PC-3 (cell line): ENCODE measurements around the gene D2HGDH. TPM values are rescaled to one million over a fixed set of nuclear protein-coding genes. Genes with fewer than 3 reads are reported as not detected.

ENCODE experiments used
- ATAC-seq: fragments of 200-7000 bp; cut with Tn5 transposase; 2 replicates; pipeline ENCODE4 v1.9.1; 2020; ENCODE audit warnings: mild to moderate bottlenecking, moderate library complexity
- BruUV-seq: library from RNA; stranded (reverse); fragments of 400-500 nt; replicated peaks from 2 replicates; lab custom pipeline; 2021; lab: Mats Ljungman, UMichigan
- CTCF ChIA-PET: fragments of 300-600 bp; sonication (Branson Sonifier 250); formaldehyde crosslinking; loops from one replicate; lab custom pipeline; 2022; ENCODE audit warnings: antibody characterized with exemption; lab: Charles Lee
- POLR2A ChIA-PET: fragments of 300-600 bp; sonication (Branson Sonifier 250); formaldehyde crosslinking; loops from one replicate; lab custom pipeline; 2022; ENCODE audit warnings: antibody characterized with exemption; ENCODE audit not compliant: unreplicated experiment; lab: Charles Lee
- DNase-seq: peaks from one replicate; pipeline ENCODE4 v3.0.0-alpha.2; 2015
- H2AFZ ChIP-seq: fragments of 300-600 bp; sonication (generic); 2 replicates; pipeline ENCODE4 v1.6.0; 2016; ENCODE audit warnings: antibody characterized with exemption, low read length
- H3F3A ChIP-seq: fragments of 300-600 bp; sonication (generic); one replicate; pipeline ENCODE4 v1.6.0; 2017; ENCODE audit warnings: antibody characterized with exemption, low read length, control low read depth, mild to moderate bottlenecking; ENCODE audit not compliant: unreplicated experiment
- H3K27ac ChIP-seq: fragments of 300-600 bp; sonication (generic); 2 replicates; pipeline ENCODE4 v1.5.1; 2016; ENCODE audit warnings: mild to moderate bottlenecking, low read length
- H3K27me3 ChIP-seq: fragments of 300-600 bp; sonication (generic); 2 replicates; pipeline ENCODE4 v1.6.1; 2016; ENCODE audit warnings: low read length, mixed read lengths
- H3K36me3 ChIP-seq: fragments of 300-600 bp; sonication (generic); 2 replicates; pipeline ENCODE4 v1.6.1; 2016; ENCODE audit warnings: low read depth, mixed run types, low read length, mixed read lengths
- H3K4me1 ChIP-seq: fragments of 300-600 bp; sonication (generic); 2 replicates; pipeline ENCODE4 v1.5.1; 2016; ENCODE audit warnings: low read length; ENCODE audit not compliant: insufficient read depth
- H3K4me2 ChIP-seq: fragments of 300-600 bp; sonication (generic); 2 replicates; pipeline ENCODE4 v1.6.0; 2016; ENCODE audit warnings: low read length
- H3K4me3 ChIP-seq: fragments of 300-600 bp; sonication (generic); 2 replicates; pipeline ENCODE4 v1.5.1; 2016; ENCODE audit warnings: mild to moderate bottlenecking, low read length, mixed read lengths
- H3K79me2 ChIP-seq: fragments of 300-600 bp; sonication (generic); 2 replicates; pipeline ENCODE4 v1.6.1; 2017; ENCODE audit warnings: low read length, mixed read lengths
- H3K9ac ChIP-seq: fragments of 300-600 bp; sonication (generic); 2 replicates; pipeline ENCODE4 v1.6.0; 2016; ENCODE audit warnings: mild to moderate bottlenecking, low read length
- H3K9me2 ChIP-seq: fragments of 300-600 bp; sonication (generic); replicated peaks from 2 replicates; pipeline ENCODE4 v1.6.1; 2016; ENCODE audit warnings: mixed run types, low read length, mixed read lengths
- H3K9me3 ChIP-seq: fragments of 300-600 bp; sonication (generic); 2 replicates; pipeline ENCODE4 v1.6.1; 2016; ENCODE audit warnings: low read length, mixed read lengths
- H4K20me1 ChIP-seq: fragments of 300-600 bp; sonication (generic); 2 replicates; pipeline ENCODE4 v1.6.1; 2016; ENCODE audit warnings: low read length, mixed read lengths
- EZH2 ChIP-seq: fragments of 300-600 bp; sonication (generic); IDR thresholded peaks from one replicate; pipeline ENCODE4 v1.6.1; 2017; ENCODE audit warnings: antibody characterized with exemption, mild to moderate bottlenecking, low read length; ENCODE audit not compliant: unreplicated experiment
- EZH2phosphoT487 ChIP-seq: fragments of 300-600 bp; sonication (generic); IDR thresholded peaks from 2 replicates; pipeline ENCODE4 v1.6.1; 2018; ENCODE audit warnings: mild to moderate bottlenecking, antibody characterized with exemption, low read length, borderline replicate concordance
- intact Hi-C: fragments of 100-400 bp; cut with micrococcal nuclease; formaldehyde crosslinking; loops from 2 replicates; pipeline ENCODE4 v1.9.0; 2023
- total RNA-seq: library from RNA; depleted of rRNA; stranded (reverse); fragments of >200 nt; gene quantifications from 2 replicates; pipeline ENCODE4 v1.2.3, GENCODE V29; 2014
- TF ChIP-seq, protein P1 (sequence below): fragments of 300-600 bp; sonication (generic); conservative IDR thresholded peaks from 2 replicates; pipeline ENCODE4 v1.5.1; 2017; ENCODE audit warnings: antibody characterized with exemption, low read depth, mild to moderate bottlenecking, low read length

Gene D2HGDH
- total RNA-seq, 1 experiment from 2014 or later: 28.5 TPM

DNA sequence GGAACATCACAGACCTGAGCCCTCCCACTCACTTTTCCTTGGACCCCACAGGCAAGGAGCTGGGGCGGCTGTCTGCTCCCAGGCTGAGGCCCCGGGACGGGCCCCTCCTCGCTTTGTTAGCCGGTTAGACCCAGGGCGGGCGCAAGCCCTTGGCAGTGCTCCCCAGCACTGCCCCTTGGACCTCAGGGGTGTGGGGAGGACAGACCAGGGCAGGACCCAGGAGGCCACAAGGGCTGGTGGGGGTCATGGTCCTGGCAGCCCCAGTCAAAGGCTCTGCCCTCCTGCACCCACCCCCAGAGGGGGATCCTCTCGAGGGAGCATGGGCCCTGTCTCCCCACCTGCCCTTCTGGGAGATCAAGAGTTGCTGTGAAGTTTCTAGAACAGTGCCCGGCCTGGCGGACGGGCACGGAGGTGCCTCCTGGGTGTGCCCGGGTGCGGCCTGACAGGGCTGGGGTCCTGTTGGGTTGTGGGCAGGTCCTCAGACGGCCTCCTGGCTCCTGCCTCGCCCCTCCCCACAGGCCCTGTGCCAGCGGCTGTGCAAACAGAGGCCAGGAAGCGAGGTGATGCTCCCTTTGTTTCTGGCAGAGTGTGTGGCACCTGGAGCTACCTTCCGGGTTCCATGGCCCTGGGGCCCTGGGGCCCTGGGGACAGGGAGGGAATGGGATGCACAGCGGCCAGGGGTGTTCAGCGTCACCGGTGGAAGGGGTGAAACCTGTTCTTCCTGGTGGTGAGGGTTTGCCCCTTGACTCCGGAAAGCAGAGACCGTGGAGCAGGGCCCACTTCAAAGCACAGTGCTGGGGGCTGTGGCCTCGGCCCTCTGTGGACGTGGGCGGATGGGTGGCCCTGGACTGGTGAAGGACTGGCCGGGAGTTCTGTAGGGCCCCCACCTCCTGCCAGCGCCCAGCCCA lies 39.3 kb downstream of the D2HGDH start:
- Histone ChIP-seq H3K4me1 (peaks cover 5% of the 10 kb centered on the region), H2AFZ (no peak overlapping the region), H3K9me3 (no peaks in the 10 kb centered on the region), H3K36me3 (no peaks in the 10 kb centered on the region), H3K9ac (no peak overlapping the region), H3F3A (no peaks in the 10 kb centered on the region), H3K27me3 (no peaks in the 10 kb centered on the region), H4K20me1 (no peaks in the 10 kb centered on the region), H3K79me2 (no peaks in the 10 kb centered on the region), H3K27ac (no peak overlapping the region), H3K9me2 (no peaks in the 10 kb centered on the region), H3K4me2 (no peak overlapping the region), H3K4me3 (no peak overlapping the region)
- POLR2A ChIA-PET: no interaction called here
- TF ChIP-seq EZH2phosphoT487 (no peak), EZH2 (no peak)
- TF ChIP-seq, protein P1, sequence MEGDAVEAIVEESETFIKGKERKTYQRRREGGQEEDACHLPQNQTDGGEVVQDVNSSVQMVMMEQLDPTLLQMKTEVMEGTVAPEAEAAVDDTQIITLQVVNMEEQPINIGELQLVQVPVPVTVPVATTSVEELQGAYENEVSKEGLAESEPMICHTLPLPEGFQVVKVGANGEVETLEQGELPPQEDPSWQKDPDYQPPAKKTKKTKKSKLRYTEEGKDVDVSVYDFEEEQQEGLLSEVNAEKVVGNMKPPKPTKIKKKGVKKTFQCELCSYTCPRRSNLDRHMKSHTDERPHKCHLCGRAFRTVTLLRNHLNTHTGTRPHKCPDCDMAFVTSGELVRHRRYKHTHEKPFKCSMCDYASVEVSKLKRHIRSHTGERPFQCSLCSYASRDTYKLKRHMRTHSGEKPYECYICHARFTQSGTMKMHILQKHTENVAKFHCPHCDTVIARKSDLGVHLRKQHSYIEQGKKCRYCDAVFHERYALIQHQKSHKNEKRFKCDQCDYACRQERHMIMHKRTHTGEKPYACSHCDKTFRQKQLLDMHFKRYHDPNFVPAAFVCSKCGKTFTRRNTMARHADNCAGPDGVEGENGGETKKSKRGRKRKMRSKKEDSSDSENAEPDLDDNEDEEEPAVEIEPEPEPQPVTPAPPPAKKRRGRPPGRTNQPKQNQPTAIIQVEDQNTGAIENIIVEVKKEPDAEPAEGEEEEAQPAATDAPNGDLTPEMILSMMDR: no peak
- CTCF ChIA-PET: no interaction called here
- peak; percentile 35 for ATAC-seq
- BruUV-seq: no TSS peak
- no peak for DNase-seq
- intact Hi-C loops: no loop called here

DNA sequence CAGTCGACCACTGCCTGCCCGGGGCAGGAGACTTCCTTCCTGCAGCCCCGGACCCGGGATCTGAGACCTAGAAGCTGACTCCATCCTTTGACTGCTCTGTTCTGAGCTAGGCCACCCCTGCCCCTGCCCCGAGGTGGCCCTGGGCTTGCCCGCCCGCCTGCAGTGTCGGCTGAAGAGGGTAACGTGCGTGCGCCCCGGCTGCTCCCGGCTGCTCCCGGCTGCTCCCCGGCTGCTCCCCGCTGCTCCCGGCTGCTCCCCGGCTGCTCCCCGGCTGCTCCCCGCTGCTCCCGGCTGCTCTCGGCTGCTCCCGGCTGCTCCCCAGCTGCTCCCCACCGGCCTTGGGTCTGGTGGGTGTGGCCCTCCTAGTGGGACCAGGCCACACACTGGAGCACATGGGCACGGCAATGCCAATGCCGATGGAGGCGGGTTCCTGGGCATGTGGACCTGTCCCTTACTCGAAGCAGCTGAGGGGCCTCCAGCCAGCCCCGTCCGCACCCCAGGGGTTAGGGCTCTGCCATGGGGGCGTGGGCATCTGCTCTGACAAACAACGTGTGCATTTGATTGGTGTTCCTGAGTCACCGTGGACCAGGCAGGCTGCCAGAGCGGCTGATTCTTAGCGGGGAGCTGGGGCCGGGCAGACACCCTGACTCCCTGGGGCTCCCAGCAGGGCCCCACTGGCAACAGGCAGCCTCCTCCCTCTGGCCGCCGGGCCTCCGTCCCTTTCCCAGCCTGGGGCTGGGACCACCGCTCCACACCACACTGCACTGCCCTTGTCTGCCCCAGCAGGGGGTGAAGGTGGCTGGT lies 40.2 kb downstream of the D2HGDH start:
- no peak overlapping the region for H3K27ac ChIP-seq

More for the DNA sequence above, 40.2 kb downstream of the D2HGDH start:
- ATAC-seq (peak; percentile 44), DNase-seq (peak; percentile 38)
- H3F3A ChIP-seq: no peaks in the 10 kb centered on the region
- no TSS peak for BruUV-seq
- H3K9me2 ChIP-seq: no peaks in the 10 kb centered on the region
- no peak overlapping the region for H2AFZ ChIP-seq
- H3K36me3 ChIP-seq: no peaks in the 10 kb centered on the region
- TF ChIP-seq EZH2phosphoT487 (no peak), EZH2 (no peak)
- TF ChIP-seq, protein P1: no peak
- H3K9me3 ChIP-seq: no peaks in the 10 kb centered on the region
- CTCF ChIA-PET: no interaction called here
- no peaks in the 10 kb centered on the region for H4K20me1 ChIP-seq
- H3K9ac ChIP-seq: no peak overlapping the region
- no peak overlapping the region for H3K4me3 ChIP-seq
- no peaks in the 10 kb centered on the region for H3K79me2 ChIP-seq
- no peak overlapping the region for H3K4me2 ChIP-seq
- intact Hi-C loops: no loop called here
- POLR2A ChIA-PET: no interaction called here
- H3K4me1 ChIP-seq: peaks cover 5% of the 10 kb centered on the region
- H3K27me3 ChIP-seq: no peaks in the 10 kb centered on the region
